SK-N-MC (cell line): ENCODE measurements around the gene LRP1-AS.

Experiments
- EZH2 ChIP-seq: fragments of 200-600 bp; sonication (generic); IDR thresholded peaks from one replicate; pipeline ENCODE4 v1.6.1; 2017; ENCODE audit warnings: antibody characterized with exemption
- FOXP2 ChIP-seq: optimal IDR thresholded peaks from 2 replicates; pipeline ENCODE3; 2011; ENCODE audit warnings: mild to moderate bottlenecking, moderate library complexity; ENCODE audit not compliant: insufficient read depth; ENCODE audit errors: extremely low read length, control extremely low read depth
- POLR2AphosphoS5 ChIP-seq: IDR thresholded peaks from 2 replicates; pipeline ENCODE4 v1.6.1; 2012; ENCODE audit warnings: mild to moderate bottlenecking, low read depth, low read length, borderline replicate concordance

DNA sequence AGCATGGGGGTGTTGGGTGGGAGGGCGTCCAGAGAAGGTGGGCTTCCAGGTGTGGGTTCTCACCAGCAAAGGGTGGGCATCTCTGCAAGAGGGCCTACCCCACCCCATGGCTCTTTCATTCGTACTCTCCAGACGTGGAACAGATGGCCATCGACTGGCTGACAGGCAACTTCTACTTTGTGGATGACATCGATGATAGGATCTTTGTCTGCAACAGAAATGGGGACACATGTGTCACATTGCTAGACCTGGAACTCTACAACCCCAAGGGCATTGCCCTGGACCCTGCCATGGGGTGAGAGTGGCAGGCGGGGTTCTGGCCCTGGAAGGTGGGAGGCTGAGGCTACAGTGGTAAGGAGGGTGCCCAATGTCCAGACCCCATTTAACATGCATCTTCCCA, 6.7 kb upstream of the LRP1-AS start:
- TF ChIP-seq EZH2, result no peak
- TF ChIP-seq POLR2AphosphoS5, result no peak
- no peak for TF ChIP-seq FOXP2
